GM19455 (cell line): ENCODE results near the gene TMEM135.
"Not testable (repeated sequence)": the region's sequence is repeated elsewhere in the genome, so short reads cannot be mapped to it uniquely, and the experiment has no call there.

Source experiments
- ATAC-seq: cut with Tn5 transposase; IDR thresholded peaks from one replicate; pipeline ENCODE4 v1.9.1; 2021; ENCODE audit not compliant: unreplicated experiment

TMEM135 gene

DNA sequence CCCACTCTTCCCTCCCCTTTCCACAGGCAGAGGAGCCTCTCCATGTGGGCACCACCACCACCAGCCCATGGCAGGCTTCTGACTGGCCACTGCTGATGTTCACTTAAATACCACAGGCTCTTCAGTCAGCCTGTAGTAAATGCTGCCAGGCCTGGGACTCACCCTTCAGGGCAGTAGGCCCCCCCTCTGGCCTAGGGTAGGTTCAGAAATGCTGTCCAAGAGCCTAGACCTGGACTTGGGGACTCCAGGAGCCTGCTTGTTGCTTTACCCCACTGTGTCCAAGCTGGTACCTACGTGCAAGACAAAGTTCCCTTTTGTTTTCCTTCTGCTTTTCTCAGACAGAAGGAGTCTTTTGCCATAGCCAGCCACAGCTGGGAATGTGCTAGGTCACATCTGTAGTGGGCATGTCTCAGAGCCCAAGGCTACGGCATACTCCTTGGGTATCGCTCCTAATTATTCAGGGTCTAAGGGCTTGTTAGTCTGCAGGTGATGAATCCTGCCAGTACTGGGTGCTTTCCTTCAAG lies 38.6 kb downstream of the TMEM135 start:
- no peak for ATAC-seq

GRCh38 chr11:87076874-87077429 lies 39.2 kb downstream of the TMEM135 start:
- no peak for ATAC-seq

DNA sequence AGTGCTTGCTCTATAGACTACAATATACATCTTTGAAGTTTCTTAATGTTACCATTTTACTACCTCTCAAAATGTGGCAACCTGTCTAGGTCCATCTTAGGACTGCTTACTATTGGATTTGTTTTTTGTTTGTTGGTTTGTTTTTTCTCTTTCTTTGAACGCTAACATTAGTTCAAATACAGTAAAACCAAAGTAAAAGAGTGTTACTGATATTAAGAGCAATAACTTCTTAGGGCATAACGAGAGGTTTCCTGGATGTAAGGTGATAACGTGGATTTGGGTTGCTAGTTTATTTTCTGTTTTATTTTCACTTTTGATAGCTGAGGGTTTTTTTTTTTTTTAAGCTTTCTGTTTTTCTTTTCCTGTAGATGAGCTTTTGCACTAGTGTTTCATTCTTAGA lies 43.6 kb downstream of the TMEM135 start:
- peak; percentile 65 for ATAC-seq

DNA sequence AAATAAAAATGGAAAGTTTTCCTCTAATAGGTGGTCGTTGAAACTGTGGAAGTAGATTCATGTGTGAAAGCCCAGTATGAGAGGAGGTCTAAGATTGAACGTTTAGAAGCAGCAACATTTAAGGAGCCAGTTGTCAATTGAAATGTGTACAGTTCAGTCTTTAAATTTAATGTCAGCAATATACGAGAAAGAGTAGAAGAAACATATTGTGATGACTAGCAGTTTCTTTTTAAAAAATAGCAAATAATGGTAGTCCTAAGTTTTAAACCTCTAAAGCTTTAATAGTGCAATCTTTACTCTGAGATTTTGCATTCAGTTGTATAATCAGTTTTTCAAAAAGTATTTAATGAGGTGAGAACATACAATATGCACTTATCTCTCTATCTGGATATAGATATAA lies 44.9 kb downstream of the TMEM135 start:
- no peak for ATAC-seq

GRCh38 chr11:87083029-87083428 lies 45.3 kb downstream of the TMEM135 start:
- ATAC-seq, result no peak

GRCh38 chr11:87092159-87092558 lies 54.4 kb downstream of the TMEM135 start:
- no peak for ATAC-seq

DNA sequence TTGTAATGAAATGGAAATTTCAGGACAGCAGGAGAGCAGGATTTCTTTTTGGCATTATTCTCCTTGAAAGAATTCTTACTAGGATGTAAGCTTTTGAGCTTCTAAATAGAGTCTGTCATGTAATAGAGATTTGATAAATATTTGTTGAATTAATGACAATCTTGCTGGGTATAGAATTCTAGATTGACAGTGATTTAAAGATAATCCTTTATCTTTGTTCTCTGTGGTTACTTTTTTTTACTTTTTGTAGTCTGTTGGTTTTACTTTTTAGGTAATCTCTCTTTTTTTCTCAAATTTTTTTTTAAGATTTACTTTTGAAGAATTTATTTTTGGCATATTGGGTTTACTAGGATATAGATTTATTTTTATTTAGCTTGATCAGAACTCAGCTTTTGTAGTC lies 54.8 kb downstream of the TMEM135 start:
- no peak for ATAC-seq

DNA sequence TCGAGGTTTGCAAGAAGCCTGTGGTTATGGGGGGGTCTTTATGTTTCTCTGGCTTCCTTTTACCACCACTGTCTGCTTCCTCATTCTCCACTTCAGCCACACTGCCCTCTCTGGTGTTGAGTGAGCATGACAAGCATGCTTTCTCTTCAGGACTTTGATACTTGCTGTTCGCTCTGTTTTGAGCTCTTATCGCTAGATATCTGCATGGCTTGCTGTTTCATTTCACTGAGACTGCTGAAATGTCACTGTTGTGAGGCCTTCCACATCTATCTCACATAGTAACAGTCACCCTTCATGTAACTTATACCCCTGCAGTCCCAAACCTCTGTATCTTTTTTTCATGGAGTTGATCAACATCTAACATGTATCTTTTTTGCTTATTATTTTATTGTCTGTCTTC lies 59.8 kb downstream of the TMEM135 start:
- ATAC-seq, result peak; percentile 73

DNA sequence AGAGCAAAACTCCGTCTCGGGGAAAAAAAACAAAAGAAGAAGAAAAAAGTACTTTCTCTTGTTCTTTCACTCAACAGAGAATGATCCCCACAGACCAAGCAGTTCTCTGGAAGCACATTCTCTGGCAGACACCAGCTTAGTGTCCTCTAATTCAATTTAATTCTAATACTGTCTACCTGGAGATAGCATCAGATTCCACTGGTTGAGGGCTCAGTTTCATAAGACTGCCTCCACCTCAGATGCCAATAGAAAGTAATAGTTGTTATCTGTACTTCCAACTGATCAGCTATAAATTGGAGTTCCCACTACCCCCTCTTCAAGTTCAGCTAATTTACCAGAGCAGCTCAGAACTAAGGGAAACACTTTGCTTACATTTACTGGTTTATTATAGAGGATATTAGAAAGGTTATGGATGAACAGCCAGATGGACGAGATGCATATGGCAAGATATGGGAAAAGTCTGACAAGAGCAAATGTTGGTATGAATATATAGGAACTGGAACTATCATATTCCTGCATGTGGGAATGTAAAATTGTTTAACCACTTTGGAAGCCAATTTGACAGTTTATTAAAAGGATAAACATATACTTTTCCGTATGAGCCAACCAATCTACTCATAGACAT lies 64.3 kb downstream of the TMEM135 start:
- no peak for ATAC-seq

GRCh38 chr11:87105826-87106225 lies 68.1 kb downstream of the TMEM135 start:
- not testable (repeated sequence) for ATAC-seq

- ATAC-seq, result not testable (repeated sequence)
Observed at GRCh38 chr11:87107379-87107778, 69.6 kb downstream of the TMEM135 start.

DNA sequence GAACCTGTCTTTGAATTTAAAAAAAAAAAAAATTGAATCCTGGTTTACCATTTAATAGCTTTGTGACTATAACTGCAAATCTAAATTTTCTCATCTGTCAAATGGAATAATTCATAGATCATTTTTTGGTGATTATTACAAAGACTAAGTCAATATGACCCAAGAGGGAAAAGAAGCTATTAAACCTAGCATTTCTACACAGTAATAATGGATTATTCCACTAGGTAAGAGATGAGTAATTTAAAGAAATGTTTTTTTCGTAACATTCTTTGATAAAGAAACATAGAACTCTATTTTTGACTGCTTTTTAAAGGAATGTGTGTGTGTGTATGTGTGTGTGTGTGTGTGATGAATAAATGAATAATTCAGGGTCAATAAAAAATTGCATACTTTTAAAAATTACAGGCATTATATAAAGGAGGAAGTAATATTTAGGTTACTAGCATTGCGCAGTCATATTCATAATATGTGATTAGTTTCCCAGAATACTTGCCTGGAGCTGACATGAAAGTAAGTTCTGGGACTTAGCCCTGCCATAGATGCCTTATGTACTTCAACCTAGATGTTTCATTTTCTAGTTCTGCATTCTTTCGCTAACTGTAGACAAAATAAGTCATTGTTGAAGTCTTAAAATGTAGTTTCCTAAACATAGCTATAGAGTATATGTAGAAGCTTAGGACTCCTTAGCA lies 72.9 kb downstream of the TMEM135 start:
- no peak for ATAC-seq

- no peak for ATAC-seq
Observed at GRCh38 chr11:87114093-87114492, 76.4 kb downstream of the TMEM135 start.

DNA sequence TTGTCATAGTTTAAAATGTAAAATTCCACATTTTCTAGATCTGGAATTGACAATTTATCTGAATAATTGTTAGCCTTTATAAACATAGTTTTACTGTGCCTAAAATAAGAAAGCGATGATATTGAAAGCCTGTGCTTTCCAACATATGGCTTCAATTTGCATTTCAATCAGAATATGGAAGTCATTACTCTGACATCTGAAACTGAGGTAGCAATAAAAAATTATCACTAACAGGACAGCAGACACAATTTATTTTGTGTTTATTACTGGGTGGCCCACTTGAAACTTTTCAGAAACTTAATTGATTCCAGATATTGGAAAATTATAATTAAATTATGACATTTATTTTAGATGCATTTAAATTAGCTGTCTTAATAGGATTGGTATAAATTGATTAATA lies 78.5 kb downstream of the TMEM135 start:
- no peak for ATAC-seq

- no peak for ATAC-seq
Observed at GRCh38 chr11:87120937-87121336, 83.2 kb downstream of the TMEM135 start.

DNA sequence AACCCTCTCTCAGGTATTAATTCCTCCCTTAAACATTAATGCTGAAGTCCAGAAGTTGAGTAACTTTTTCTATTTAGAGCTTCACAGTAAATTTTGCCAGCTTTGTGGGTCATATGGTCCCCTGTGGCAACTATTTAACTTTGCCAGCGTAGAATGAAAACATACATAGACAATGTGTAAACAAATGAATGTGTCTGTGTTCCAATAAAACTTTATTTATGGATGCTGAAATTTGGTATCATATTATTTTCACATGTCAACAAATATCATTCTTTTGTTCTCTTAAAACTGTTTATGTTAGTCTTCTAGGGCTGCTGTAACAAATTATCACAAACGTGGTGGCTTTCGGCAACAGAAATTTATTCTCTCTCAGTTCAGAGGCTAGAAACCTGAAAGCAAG lies 85.1 kb downstream of the TMEM135 start:
- ATAC-seq, result no peak

DNA sequence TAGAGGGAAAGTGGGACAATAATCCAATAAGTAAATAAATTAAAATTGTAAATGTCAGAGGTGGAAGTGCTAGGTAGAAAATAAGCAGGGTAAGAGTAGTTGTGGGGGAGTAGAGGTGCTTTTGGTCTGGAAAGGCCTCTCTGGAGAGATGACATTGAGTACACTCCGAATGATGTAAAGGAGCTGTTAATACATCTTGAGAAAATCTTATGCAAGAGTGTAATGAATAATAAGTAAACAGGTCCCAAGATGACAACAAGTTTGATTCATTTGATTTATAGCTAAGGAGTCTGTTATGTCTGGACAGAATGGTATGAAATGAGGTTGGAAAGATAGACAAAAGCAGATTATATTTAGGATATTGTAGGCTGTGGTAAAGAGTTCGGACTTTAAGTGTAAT lies 87.5 kb downstream of the TMEM135 start:
- no peak for ATAC-seq

DNA sequence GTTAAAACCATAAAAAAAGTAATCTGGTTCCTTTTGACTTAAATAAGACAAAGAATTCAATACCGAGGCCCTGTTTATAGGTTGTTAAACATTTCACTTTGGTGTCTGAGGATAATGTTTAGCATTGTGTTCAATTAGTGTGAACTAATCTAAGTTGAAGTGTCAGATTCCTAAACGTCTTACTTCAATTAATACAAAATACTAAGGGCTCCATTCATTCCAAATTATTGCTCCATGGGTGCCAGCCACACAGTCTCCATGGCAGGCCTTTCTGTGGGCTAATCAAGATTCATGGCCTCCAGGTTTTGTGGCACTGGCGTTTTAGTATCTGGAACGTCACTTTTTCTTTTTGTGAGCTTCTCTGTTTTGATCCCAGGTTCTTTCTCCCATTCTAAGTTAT lies 89.4 kb downstream of the TMEM135 start:
- ATAC-seq, result no peak

DNA sequence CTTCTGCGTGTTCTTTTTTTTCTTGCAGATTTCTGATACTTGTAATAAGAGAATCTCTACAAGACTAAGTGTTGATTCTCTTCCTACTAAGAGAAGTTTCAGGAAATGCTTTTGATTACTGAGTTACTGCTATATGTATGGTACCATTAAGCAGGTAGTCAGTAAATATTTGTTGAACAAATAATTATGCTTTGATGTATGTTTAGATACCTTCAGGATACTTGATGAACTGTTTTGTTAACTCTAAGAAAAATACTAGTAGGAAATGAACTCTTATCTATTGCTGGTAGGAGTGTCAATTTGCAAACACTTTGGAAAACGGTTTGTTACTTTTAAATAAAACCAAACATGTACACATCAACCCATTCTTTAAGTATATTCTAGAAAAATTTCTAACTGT lies 90.6 kb downstream of the TMEM135 start:
- ATAC-seq, result no peak

DNA sequence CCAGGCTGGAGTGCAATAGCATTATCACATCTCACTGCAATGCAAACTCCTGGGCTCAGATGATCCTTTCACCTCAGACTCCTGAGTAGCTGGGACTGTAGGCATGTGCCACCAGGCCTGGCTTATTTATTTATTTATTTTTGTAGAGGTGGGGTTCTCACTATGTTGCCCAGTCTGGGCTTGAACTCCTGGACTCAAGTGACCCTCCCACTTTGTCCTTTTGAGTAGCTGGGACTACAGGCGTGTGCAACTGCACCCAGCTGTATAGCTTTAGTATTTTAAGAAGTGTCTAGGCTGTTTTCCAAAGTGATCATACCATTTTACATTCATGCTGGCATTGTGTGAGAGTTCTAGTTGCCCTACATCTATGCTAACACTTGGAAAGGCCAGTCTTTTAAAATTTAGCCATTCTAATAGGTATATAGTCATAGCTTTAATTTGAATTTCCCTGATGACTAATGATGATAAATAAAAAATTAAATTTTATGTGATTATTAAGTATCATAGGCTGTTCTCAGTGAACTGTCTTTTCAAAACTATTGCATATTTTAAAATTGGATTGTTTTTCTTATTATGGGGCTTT lies 96.9 kb downstream of the TMEM135 start:
- no peak for ATAC-seq

- ATAC-seq, result no peak
Observed at GRCh38 chr11:87136236-87136635, 98.5 kb downstream of the TMEM135 start.

DNA sequence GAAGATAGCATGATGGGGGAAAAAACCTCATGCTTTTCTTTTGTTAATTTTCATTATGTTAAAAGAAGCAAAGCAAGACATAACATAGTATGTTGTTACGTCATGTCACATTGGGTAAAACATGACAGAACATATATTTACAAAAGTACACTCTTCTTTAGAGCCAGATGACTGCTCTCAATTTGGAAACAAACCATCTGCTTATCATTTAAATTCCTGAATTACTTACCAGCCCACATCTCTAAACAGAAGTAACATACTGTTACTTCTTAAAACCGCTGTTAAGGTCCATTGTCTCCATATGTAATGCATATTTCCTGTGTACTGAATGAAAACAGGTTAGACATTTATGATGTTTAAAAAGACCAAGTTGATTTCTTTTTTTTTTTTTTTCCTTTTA lies 100.0 kb downstream of the TMEM135 start:
- ATAC-seq, result no peak
